ENCODE data around the gene ZNF831. TPM values are rescaled to one million over a fixed set of nuclear protein-coding genes. Genes with fewer than 3 reads are reported as not detected.
A peak's percentile ranks its signal among the peaks of the same experiment; 100 is the strongest.

The ZNF831 gene
- total RNA-seq, 5 donors from 2014 or later (not counting 1 experiment from before 2014, with no cell fraction given), result 23.1 to 48.0 (median 29.7) TPM

DNA sequence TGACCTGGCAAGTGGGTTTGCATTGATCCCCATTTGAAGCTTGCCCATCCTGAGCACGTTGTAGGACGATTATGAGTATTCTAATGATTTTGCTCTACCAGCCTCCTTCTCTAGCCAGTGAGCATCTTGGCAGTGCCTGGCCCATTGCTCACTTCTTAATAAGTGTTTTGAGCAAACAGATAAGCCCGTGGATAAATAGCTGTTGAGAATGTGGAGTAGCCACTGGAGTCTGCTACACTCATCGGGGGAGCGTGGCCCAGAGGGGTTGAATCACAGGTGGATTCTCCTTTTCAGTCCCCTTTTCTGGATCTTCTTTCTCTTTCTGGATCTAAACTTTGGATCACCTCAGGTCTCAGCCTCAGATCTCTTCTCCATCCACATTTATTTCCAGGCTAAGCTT lies 120.8 kb downstream of the ZNF831 start:
- Mint-ChIP-seq H3K36me3 (no peaks in the 10 kb centered on the region), H3K4me1 (no peaks in the 10 kb centered on the region), H3K4me3 (no peak overlapping the region), H3K27ac (no peak overlapping the region), H3K27me3 (no peaks in the 10 kb centered on the region), H3K9me3 (no peaks in the 10 kb centered on the region)
- Histone ChIP-seq H3K4me1 (ENCODE audit: control insufficient read depth in 1 of 2, extremely low read depth in 1 of 2, insufficient read depth in 2 of 2, low read length in 2 of 2) (no peaks in the 10 kb centered on the region), H3K4me3 (ENCODE audit: control insufficient read depth in 1 of 2, extremely low read depth in 1 of 2, low read length in 1 of 2) (no peak overlapping the region), H3K9me3 (no peaks in the 10 kb centered on the region), H3K27ac (ENCODE audit: low read length) (no peak overlapping the region), H3K36me3 (ENCODE audit: control insufficient read depth in 2 of 2, extremely low read depth in 1 of 2, insufficient read depth in 1 of 2, low read length in 1 of 2) (no peaks in the 10 kb centered on the region), H3K27me3 (replicated peaks in 1 of 2; ENCODE audit: control insufficient read depth in 2 of 2, extremely low read depth in 1 of 2, insufficient read depth in 2 of 2, low read length in 1 of 2) (no peaks in the 10 kb centered on the region)
- CTCF ChIA-PET, result no interaction called here
- POLR2A ChIA-PET, result no interaction called here
- DNase-seq (no peak), ATAC-seq (replicated peaks in 1 of 4) (no peak)
- 75% methylated on average over 5 of the region's 5 CpGs for WGBS (ENCODE audit: insufficient coverage)

DNA sequence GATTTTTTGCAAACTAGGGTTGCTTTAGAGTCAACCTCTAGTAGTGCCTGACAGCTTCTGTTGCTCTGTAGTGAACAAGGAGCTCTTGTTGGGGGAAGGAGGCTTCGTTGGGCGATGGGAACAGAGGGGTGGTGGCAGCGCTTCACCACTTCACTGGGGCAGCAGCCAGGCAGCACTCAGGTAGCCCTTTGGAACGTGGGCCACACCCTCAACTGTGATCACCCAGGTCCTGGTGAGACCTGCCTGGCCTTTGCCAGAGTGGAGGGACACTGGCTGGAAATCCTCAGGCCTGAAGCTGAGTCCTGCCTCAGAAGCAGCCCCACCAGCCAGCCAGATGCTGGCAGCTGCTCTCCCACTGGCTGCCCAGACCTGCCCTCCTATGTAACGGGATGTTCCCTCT lies 126.4 kb downstream of the ZNF831 start:
- ChIA-PET POLR2A (no interaction called here), CTCF (no interaction called here)
- 78% methylated on average over 5 of the region's 5 CpGs for WGBS (ENCODE audit: insufficient coverage)
- Histone ChIP-seq H3K4me1 (ENCODE audit: control insufficient read depth in 1 of 2, extremely low read depth in 1 of 2, insufficient read depth in 2 of 2, low read length in 2 of 2) (no peaks in the 10 kb centered on the region), H3K27me3 (replicated peaks in 1 of 2; ENCODE audit: control insufficient read depth in 2 of 2, extremely low read depth in 1 of 2, insufficient read depth in 2 of 2, low read length in 1 of 2) (peaks cover 0 to 18% of the 10 kb centered on the region in 2 experiments), H3K9me3 (no peaks in the 10 kb centered on the region), H3K36me3 (ENCODE audit: control insufficient read depth in 2 of 2, extremely low read depth in 1 of 2, insufficient read depth in 1 of 2, low read length in 1 of 2) (no peaks in the 10 kb centered on the region), H3K4me3 (ENCODE audit: control insufficient read depth in 1 of 2, extremely low read depth in 1 of 2, low read length in 1 of 2) (no peak overlapping the region), H3K27ac (ENCODE audit: low read length) (no peak overlapping the region)
- Mint-ChIP-seq H3K4me3 (no peak overlapping the region), H3K36me3 (no peaks in the 10 kb centered on the region), H3K4me1 (peaks cover 0 to 9% (median 4%) of the 10 kb centered on the region in 3 donors), H3K27me3 (peaks cover 7% of the 10 kb centered on the region in 2 donors), H3K9me3 (no peaks in the 10 kb centered on the region), H3K27ac (no peak overlapping the region)
- DNase-seq (no peak), ATAC-seq (replicated peaks in 1 of 4) (no peak)

DNA sequence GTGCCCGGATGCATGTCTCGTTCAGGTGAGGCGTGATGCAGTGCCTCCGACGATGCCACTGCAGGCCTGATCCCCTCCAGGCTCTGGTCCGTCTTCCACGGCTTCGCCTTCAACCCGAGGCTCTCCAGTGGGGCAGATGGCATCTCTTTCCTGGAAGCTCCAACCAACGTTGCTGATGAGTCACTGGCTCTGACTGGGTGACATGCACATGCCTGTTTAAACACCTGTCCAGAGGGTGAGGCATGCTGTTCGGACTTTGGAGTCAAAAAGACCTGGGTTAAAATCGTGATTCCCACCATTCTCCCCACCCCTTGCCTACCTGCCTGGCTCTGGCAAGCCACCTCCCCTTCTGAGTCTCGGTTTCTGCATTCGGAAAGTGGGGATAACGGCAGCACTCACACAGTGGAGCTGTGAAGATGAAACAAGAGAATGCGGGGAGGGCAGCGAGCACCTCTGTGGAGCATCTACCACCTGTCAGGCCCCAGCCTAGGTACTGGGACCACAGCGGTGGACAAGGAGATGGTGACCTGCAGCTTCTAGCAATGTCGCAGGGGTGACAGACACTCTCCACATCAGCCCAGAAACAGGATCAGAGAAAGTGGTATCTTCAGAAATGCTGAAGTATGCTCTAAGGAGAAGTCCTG lies 128.2 kb downstream of the ZNF831 start:
- H3K4me3 ChIP-seq (ENCODE audit: control insufficient read depth in 1 of 2, extremely low read depth in 1 of 2, low read length in 1 of 2), result no peak overlapping the region
- DNase-seq, result no peak
- H3K4me3 Mint-ChIP-seq, result no peak overlapping the region
- H3K36me3 Mint-ChIP-seq, result no peaks in the 10 kb centered on the region
- no peak for ATAC-seq (replicated peaks in 1 of 4)
- POLR2A ChIA-PET, result no interaction called here
- no peak overlapping the region for H3K27ac ChIP-seq (ENCODE audit: low read length)
- H3K9me3 ChIP-seq, result no peaks in the 10 kb centered on the region
- peaks cover 0 to 23% of the 10 kb centered on the region in 2 experiments for H3K27me3 ChIP-seq (replicated peaks in 1 of 2; ENCODE audit: control insufficient read depth in 2 of 2, extremely low read depth in 1 of 2, insufficient read depth in 2 of 2, low read length in 1 of 2)
- WGBS (ENCODE audit: insufficient coverage), result 84% methylated on average over 18 of the region's 19 CpGs
- H3K36me3 ChIP-seq (ENCODE audit: control insufficient read depth in 2 of 2, extremely low read depth in 1 of 2, insufficient read depth in 1 of 2, low read length in 1 of 2), result no peaks in the 10 kb centered on the region
- peaks cover 0 to 9% (median 4%) of the 10 kb centered on the region in 3 donors for H3K4me1 Mint-ChIP-seq
- H3K27me3 Mint-ChIP-seq, result peaks cover 16 to 17% of the 10 kb centered on the region in 2 donors
- CTCF ChIA-PET, result no interaction called here
- H3K9me3 Mint-ChIP-seq, result no peaks in the 10 kb centered on the region
- no peak overlapping the region for H3K27ac Mint-ChIP-seq
- no peaks in the 10 kb centered on the region for H3K4me1 ChIP-seq (ENCODE audit: control insufficient read depth in 1 of 2, extremely low read depth in 1 of 2, insufficient read depth in 2 of 2, low read length in 2 of 2)

DNA sequence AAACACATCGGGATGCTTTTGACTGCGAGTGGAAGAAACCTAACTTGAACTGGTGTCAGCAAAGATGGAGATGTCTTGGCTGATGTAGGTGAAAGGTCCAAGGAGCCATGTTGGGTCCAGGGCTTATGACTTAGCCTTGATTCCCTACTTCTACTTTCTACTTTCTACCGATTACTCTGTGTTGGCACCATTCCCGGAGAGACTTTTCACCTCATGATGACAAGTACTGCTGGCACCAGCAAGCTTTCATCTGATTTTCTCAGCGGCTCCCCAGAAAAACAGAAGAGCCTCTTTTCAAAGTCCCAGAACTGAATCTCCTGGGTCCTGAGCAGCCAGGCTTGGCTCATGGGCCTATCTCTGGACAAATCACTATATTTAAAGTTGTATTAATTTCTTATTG lies 131.9 kb downstream of the ZNF831 start:
- H3K4me1 ChIP-seq (ENCODE audit: control insufficient read depth in 1 of 2, extremely low read depth in 1 of 2, insufficient read depth in 2 of 2, low read length in 2 of 2), result peaks cover 0 to 3% of the 10 kb centered on the region in 2 experiments
- no peak overlapping the region for H3K4me3 ChIP-seq (ENCODE audit: control insufficient read depth in 1 of 2, extremely low read depth in 1 of 2, low read length in 1 of 2)
- peaks cover 0 to 9% (median 8%) of the 10 kb centered on the region in 3 donors for H3K4me1 Mint-ChIP-seq
- ChIA-PET CTCF (no interaction called here), POLR2A (no interaction called here)
- DNase-seq (no peak), ATAC-seq (replicated peaks in 1 of 4) (no peak)
- no peaks in the 10 kb centered on the region for H3K36me3 Mint-ChIP-seq
- no peaks in the 10 kb centered on the region for H3K36me3 ChIP-seq (ENCODE audit: control insufficient read depth in 2 of 2, extremely low read depth in 1 of 2, insufficient read depth in 1 of 2, low read length in 1 of 2)
- 77% methylated on average over 2 of the region's 5 CpGs for WGBS (ENCODE audit: insufficient coverage)
- H3K9me3 Mint-ChIP-seq, result no peaks in the 10 kb centered on the region
- no peak overlapping the region for H3K27ac ChIP-seq (ENCODE audit: low read length)
- peaks cover 3 to 42% of the 10 kb centered on the region in 2 experiments for H3K27me3 ChIP-seq (replicated peaks in 1 of 2; ENCODE audit: control insufficient read depth in 2 of 2, extremely low read depth in 1 of 2, insufficient read depth in 2 of 2, low read length in 1 of 2)
- H3K4me3 Mint-ChIP-seq, result no peak overlapping the region
- no peaks in the 10 kb centered on the region for H3K9me3 ChIP-seq
- H3K27ac Mint-ChIP-seq, result no peak overlapping the region
- peaks cover 31 to 43% of the 10 kb centered on the region in 2 donors for H3K27me3 Mint-ChIP-seq

DNA sequence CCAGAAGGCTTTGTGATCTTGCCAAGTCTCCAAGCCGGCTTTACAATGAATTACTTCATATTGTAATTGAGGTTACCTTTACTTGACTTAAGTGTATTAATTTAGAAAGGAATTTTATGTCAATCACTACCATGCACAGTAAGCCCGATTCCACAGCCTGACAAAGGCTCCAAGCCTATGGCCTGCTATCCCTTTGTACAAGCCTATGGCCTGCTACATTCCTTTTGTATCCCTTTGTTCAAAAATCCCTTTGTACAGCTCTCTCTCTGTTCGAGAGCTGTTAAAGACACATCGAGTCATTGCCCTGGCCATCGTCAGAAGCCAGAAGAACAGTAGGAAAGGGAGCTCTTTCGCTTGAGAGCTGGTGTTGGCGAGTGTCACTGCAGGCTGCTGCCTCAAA lies 134.1 kb downstream of the ZNF831 start:
- POLR2A ChIA-PET, result no interaction called here
- H3K27ac Mint-ChIP-seq, result no peak overlapping the region
- H3K4me3 ChIP-seq (ENCODE audit: control insufficient read depth in 1 of 2, extremely low read depth in 1 of 2, low read length in 1 of 2), result no peak overlapping the region
- DNase-seq (no peak), ATAC-seq (replicated peaks in 1 of 4) (no peak)
- CTCF ChIA-PET, result interaction anchor here in 1 of 2 donors (0.5 kb wide), 1 partner anchor 1916 kb away, joined by 3 read pairs; no protein-coding TSS in a partner anchor
- no peak overlapping the region for H3K4me3 Mint-ChIP-seq
- peaks cover 3 to 56% of the 10 kb centered on the region in 2 experiments for H3K27me3 ChIP-seq (replicated peaks in 1 of 2; ENCODE audit: control insufficient read depth in 2 of 2, extremely low read depth in 1 of 2, insufficient read depth in 2 of 2, low read length in 1 of 2)
- peaks cover 0 to 4% of the 10 kb centered on the region in 2 experiments for H3K4me1 ChIP-seq (ENCODE audit: control insufficient read depth in 1 of 2, extremely low read depth in 1 of 2, insufficient read depth in 2 of 2, low read length in 2 of 2)
- H3K9me3 Mint-ChIP-seq, result no peaks in the 10 kb centered on the region
- 75% methylated on average over 5 of the region's 7 CpGs for WGBS (ENCODE audit: insufficient coverage)
- H3K27ac ChIP-seq (ENCODE audit: low read length), result no peak overlapping the region
- H3K4me1 Mint-ChIP-seq, result peaks cover 0 to 11% (median 9%) of the 10 kb centered on the region in 3 donors
- H3K9me3 ChIP-seq, result no peaks in the 10 kb centered on the region
- H3K27me3 Mint-ChIP-seq, result peaks cover 34 to 57% of the 10 kb centered on the region in 2 donors
- no peaks in the 10 kb centered on the region for H3K36me3 Mint-ChIP-seq
- H3K36me3 ChIP-seq (ENCODE audit: control insufficient read depth in 2 of 2, extremely low read depth in 1 of 2, insufficient read depth in 1 of 2, low read length in 1 of 2), result no peaks in the 10 kb centered on the region

DNA sequence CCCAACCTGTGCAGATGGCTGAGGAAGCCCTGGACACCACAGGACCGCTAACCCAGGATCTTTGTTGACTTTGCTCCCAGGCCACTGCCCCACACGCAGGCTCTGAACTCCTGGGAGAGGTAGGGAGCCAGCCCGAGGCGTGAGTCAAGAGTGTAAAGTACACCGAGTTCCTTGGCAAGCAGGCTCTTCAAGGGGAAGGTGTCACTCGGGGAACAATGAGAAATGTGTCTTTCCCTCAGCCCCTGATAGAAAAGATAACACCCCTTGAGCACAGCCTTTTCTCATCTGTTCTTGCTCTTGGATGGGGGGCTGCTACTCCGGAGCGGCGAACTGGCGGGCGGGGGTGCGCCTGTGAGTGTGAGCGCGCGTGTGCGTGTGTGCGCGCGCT lies 136.3 kb downstream of the ZNF831 start:
- H3K4me1 ChIP-seq (ENCODE audit: control insufficient read depth in 1 of 2, extremely low read depth in 1 of 2, insufficient read depth in 2 of 2, low read length in 2 of 2), result peaks cover 0 to 4% of the 10 kb centered on the region in 2 experiments
- CTCF ChIA-PET, result no interaction called here
- Mint-ChIP-seq H3K27ac (no peak overlapping the region), H3K27me3 (peaks cover 43 to 70% of the 10 kb centered on the region in 2 donors), H3K9me3 (no peaks in the 10 kb centered on the region), H3K36me3 (no peaks in the 10 kb centered on the region), H3K4me3 (peak overlapping the region in 1 of 3 donors; percentile 43), H3K4me1 (peaks cover 0 to 11% (median 7%) of the 10 kb centered on the region in 3 donors)
- 10% methylated on average over 5 of the region's 19 CpGs for WGBS (ENCODE audit: insufficient coverage)
- DNase-seq (no peak), ATAC-seq (replicated peaks in 1 of 4) (no peak)
- H3K27me3 ChIP-seq (replicated peaks in 1 of 2; ENCODE audit: control insufficient read depth in 2 of 2, extremely low read depth in 1 of 2, insufficient read depth in 2 of 2, low read length in 1 of 2), result peaks cover 3 to 61% of the 10 kb centered on the region in 2 experiments
- H3K27ac ChIP-seq (ENCODE audit: low read length), result no peak overlapping the region
- no peaks in the 10 kb centered on the region for H3K36me3 ChIP-seq (ENCODE audit: control insufficient read depth in 2 of 2, extremely low read depth in 1 of 2, insufficient read depth in 1 of 2, low read length in 1 of 2)
- no peak overlapping the region for H3K4me3 ChIP-seq (ENCODE audit: control insufficient read depth in 1 of 2, extremely low read depth in 1 of 2, low read length in 1 of 2)
- H3K9me3 ChIP-seq, result no peaks in the 10 kb centered on the region
- POLR2A ChIA-PET, result no interaction called here

Measured in T-cell (primary cell).